ENCODE results near the gene MAPRE2.

MAPRE2 gene

GRCh38 chr18:35161934-35162333 is 120.7 kb downstream of the MAPRE2 start:
- no peak overlapping the region for H3K4me3 ChIP-seq (ENCODE audit: low read length)
- TF ChIP-seq CTCF (IDR thresholded peaks at IDR 0.05; ENCODE audit: low read depth, low read length) (no peak), EZH2phosphoT487 (IDR thresholded peaks at IDR 0.05; ENCODE audit: low read depth) (no peak)
- H3K36me3 ChIP-seq (replicated peaks; ENCODE audit: low read depth, low read length) = peaks cover 5% of the 10 kb centered on the region
- H3K4me1 ChIP-seq (ENCODE audit: low read length) = peaks cover 45% of the 10 kb centered on the region
- H3K79me2 ChIP-seq (ENCODE audit: low read length) = no peaks in the 10 kb centered on the region
- H2AFZ ChIP-seq (ENCODE audit: low read depth, low read length) = no peak overlapping the region
- no peaks in the 10 kb centered on the region for H4K20me1 ChIP-seq (ENCODE audit: insufficient read depth, low read length)
- no peak overlapping the region for H3K27ac ChIP-seq (ENCODE audit: low read length)
- H3K9me3 ChIP-seq (ENCODE audit: insufficient read depth, low read length) = no peaks in the 10 kb centered on the region
- no peaks in the 10 kb centered on the region for H3K27me3 ChIP-seq (ENCODE audit: low read depth, low read length)
- no peak overlapping the region for H3K9ac ChIP-seq (ENCODE audit: low read length)
- no peak overlapping the region for H3K4me2 ChIP-seq (ENCODE audit: low read length)

DNA sequence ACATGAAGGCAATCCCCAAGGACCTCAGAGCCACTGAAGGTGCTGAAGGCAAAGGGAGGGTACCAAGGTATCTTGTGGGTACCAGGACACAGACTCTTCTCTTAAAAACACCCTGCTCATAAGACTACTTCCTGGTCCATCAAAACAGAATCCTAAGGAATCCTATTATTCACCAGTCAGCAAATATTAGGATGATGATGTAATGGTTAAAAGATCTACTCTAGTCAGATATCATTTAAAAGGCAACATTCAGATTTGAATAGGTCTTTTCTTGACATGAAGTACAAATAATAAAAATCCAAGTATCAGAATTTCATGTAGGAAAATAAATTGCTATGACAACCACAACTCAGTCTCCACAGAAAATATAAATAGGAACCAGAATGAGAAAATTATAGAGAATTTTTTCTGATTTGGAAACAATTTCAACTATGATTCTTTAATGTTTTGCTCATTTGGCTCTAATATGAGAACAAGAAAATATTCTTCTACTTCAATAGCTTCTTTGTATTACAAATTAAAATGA is 121.9 kb downstream of the MAPRE2 start:
- no peaks in the 10 kb centered on the region for H4K20me1 ChIP-seq (ENCODE audit: insufficient read depth, low read length)

GRCh38 chr18:35163721-35164120 is 122.5 kb downstream of the MAPRE2 start:
- no peaks in the 10 kb centered on the region for H3K27me3 ChIP-seq (ENCODE audit: low read depth, low read length)
- no peaks in the 10 kb centered on the region for H3K9me3 ChIP-seq (ENCODE audit: insufficient read depth, low read length)
- H3K9ac ChIP-seq (ENCODE audit: low read length) = no peak overlapping the region
- no peak overlapping the region for H2AFZ ChIP-seq (ENCODE audit: low read depth, low read length)
- no peak overlapping the region for H3K4me3 ChIP-seq (ENCODE audit: low read length)
- H4K20me1 ChIP-seq (ENCODE audit: insufficient read depth, low read length) = no peaks in the 10 kb centered on the region
- H3K27ac ChIP-seq (ENCODE audit: low read length) = no peak overlapping the region
- peaks cover 29% of the 10 kb centered on the region for H3K4me1 ChIP-seq (ENCODE audit: low read length)
- TF ChIP-seq EZH2phosphoT487 (IDR thresholded peaks at IDR 0.05; ENCODE audit: low read depth) (no peak), CTCF (IDR thresholded peaks at IDR 0.05; ENCODE audit: low read depth, low read length) (no peak)
- no peaks in the 10 kb centered on the region for H3K36me3 ChIP-seq (replicated peaks; ENCODE audit: low read depth, low read length)
- H3K79me2 ChIP-seq (ENCODE audit: low read length) = no peaks in the 10 kb centered on the region
- H3K4me2 ChIP-seq (ENCODE audit: low read length) = no peak overlapping the region

More for the DNA sequence above, 121.9 kb downstream of the MAPRE2 start:
- H3K4me3 ChIP-seq (ENCODE audit: low read length) = no peak overlapping the region
- H3K79me2 ChIP-seq (ENCODE audit: low read length) = no peaks in the 10 kb centered on the region
- no peak overlapping the region for H3K27ac ChIP-seq (ENCODE audit: low read length)
- no peak for TF ChIP-seq EZH2phosphoT487 (IDR thresholded peaks at IDR 0.05; ENCODE audit: low read depth)
- TF ChIP-seq CTCF (IDR thresholded peaks at IDR 0.05; ENCODE audit: low read depth, low read length) = no peak
- no peak overlapping the region for H2AFZ ChIP-seq (ENCODE audit: low read depth, low read length)
- H3K4me1 ChIP-seq (ENCODE audit: low read length) = peaks cover 35% of the 10 kb centered on the region
- no peak overlapping the region for H3K4me2 ChIP-seq (ENCODE audit: low read length)
- H3K9me3 ChIP-seq (ENCODE audit: insufficient read depth, low read length) = no peaks in the 10 kb centered on the region
- no peaks in the 10 kb centered on the region for H3K27me3 ChIP-seq (ENCODE audit: low read depth, low read length)
- peaks cover 2% of the 10 kb centered on the region for H3K36me3 ChIP-seq (replicated peaks; ENCODE audit: low read depth, low read length)
- no peak overlapping the region for H3K9ac ChIP-seq (ENCODE audit: low read length)

DNA sequence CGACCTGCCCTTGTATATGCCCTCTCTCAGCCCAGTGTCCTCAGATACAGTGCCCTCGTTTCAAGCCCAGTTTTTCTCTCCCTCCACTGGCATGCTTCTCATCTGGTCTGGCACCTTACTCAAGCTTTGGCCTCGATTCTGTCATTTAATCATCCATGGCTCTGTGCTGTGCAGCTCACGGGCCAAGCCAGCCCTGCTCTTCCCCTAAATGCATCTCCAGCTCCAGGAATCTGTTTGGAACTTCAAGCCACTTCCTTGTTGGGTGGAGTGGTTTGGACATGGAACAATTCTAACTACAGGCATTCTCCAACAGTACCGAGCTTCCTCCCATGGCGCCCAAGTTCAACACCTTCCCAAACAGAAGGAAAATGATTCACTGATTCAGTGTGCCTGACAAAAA is 122.9 kb downstream of the MAPRE2 start:
- H2AFZ ChIP-seq (ENCODE audit: low read depth, low read length) = no peak overlapping the region
- H3K79me2 ChIP-seq (ENCODE audit: low read length) = no peaks in the 10 kb centered on the region
- H3K36me3 ChIP-seq (replicated peaks; ENCODE audit: low read depth, low read length) = no peaks in the 10 kb centered on the region
- H3K9me3 ChIP-seq (ENCODE audit: insufficient read depth, low read length) = no peaks in the 10 kb centered on the region
- no peaks in the 10 kb centered on the region for H3K27me3 ChIP-seq (ENCODE audit: low read depth, low read length)
- no peak overlapping the region for H3K27ac ChIP-seq (ENCODE audit: low read length)
- TF ChIP-seq EZH2phosphoT487 (IDR thresholded peaks at IDR 0.05; ENCODE audit: low read depth) (no peak), CTCF (IDR thresholded peaks at IDR 0.05; ENCODE audit: low read depth, low read length) (no peak)
- no peaks in the 10 kb centered on the region for H4K20me1 ChIP-seq (ENCODE audit: insufficient read depth, low read length)
- H3K4me3 ChIP-seq (ENCODE audit: low read length) = no peak overlapping the region
- peaks cover 24% of the 10 kb centered on the region for H3K4me1 ChIP-seq (ENCODE audit: low read length)
- H3K9ac ChIP-seq (ENCODE audit: low read length) = no peak overlapping the region
- H3K4me2 ChIP-seq (ENCODE audit: low read length) = no peak overlapping the region
